NB4 (cell line): ENCODE data around the gene CLSTN2.

ENCODE experiments used
- TF ChIP-seq, protein P1 (sequence below): IDR thresholded peaks from one replicate; pipeline ENCODE4 v1.5.1; 2012; ENCODE audit warnings: low read depth, low read length
- TF ChIP-seq, protein P2 (sequence below): IDR thresholded peaks from 2 replicates; pipeline ENCODE4 v1.6.1; 2011; ENCODE audit warnings: low read depth, low read length

DNA sequence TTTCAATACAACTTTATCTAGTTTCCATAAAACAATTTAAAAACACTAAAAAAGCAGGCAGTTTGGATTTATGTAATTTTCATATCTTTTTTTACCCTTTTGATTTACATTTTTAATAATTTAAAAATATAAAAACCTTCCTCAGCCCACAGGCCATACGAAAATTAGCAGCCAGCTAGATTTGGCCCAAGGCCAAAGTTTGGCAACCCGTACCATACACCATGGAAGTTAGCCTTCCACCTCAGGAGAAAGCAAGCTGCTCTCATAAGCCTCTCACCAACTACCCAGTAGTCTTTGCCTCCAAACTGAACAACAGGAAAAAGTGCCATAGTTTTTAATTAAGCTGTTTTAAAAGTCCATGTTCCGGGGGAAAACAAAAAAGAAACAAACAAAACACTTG lies 635.6 kb downstream of the CLSTN2 start:
- TF ChIP-seq, protein P1, sequence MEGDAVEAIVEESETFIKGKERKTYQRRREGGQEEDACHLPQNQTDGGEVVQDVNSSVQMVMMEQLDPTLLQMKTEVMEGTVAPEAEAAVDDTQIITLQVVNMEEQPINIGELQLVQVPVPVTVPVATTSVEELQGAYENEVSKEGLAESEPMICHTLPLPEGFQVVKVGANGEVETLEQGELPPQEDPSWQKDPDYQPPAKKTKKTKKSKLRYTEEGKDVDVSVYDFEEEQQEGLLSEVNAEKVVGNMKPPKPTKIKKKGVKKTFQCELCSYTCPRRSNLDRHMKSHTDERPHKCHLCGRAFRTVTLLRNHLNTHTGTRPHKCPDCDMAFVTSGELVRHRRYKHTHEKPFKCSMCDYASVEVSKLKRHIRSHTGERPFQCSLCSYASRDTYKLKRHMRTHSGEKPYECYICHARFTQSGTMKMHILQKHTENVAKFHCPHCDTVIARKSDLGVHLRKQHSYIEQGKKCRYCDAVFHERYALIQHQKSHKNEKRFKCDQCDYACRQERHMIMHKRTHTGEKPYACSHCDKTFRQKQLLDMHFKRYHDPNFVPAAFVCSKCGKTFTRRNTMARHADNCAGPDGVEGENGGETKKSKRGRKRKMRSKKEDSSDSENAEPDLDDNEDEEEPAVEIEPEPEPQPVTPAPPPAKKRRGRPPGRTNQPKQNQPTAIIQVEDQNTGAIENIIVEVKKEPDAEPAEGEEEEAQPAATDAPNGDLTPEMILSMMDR = no peak
- TF ChIP-seq, protein P2, sequence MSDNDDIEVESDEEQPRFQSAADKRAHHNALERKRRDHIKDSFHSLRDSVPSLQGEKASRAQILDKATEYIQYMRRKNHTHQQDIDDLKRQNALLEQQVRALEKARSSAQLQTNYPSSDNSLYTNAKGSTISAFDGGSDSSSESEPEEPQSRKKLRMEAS = no peak
